ENCODE measurements around the gene NOTUM. TPM values are rescaled to one million over a fixed set of nuclear protein-coding genes. Genes with fewer than 3 reads are reported as not detected.

The NOTUM gene
- polyA plus RNA-seq, 3 donors = not detected

DNA sequence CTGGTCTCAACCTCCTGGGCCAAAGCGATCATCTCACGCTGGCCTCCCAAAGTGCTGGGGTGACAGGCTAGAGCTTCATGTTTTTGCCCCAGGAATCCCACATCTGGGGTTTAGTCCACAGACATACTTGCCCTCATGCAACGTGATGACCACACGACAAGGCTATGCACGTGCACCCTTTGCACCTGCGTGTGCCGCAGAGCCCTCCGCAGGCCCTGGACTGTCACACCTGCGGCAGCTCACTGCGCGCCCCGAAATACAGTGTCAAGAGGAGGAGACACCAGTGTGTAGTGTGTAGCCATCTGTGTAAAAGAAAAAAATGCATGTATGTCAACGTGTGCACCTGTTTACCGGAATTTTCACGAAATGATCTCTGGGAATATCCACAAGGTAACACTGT is 10.5 kb downstream of the NOTUM start:
- H3K4me3 ChIP-seq (replicated peaks in 1 of 3; ENCODE audit: low read depth in 2 of 3, low read length in 3 of 3) = no peak overlapping the region
- no peak overlapping the region for H3K4me3 Mint-ChIP-seq
- no peak overlapping the region for H3K4me2 ChIP-seq (replicated peaks; ENCODE audit: extremely low read depth, low read length, poor library complexity, severe bottlenecking)
- H2AFZ ChIP-seq (ENCODE audit: insufficient read depth, low read depth, low read length, poor library complexity, severe bottlenecking) = no peak overlapping the region
- H3K27ac Mint-ChIP-seq = no peak overlapping the region
- peaks cover 8 to 19% (median 12%) of the 10 kb centered on the region in 3 donors for H3K27me3 Mint-ChIP-seq (ENCODE audit: low read depth in 3 of 3)
- no peaks in the 10 kb centered on the region for H4K20me1 ChIP-seq (ENCODE audit: insufficient read depth, low read length)
- no peak overlapping the region for H3K9ac ChIP-seq (ENCODE audit: insufficient read depth, low read length, poor library complexity, severe bottlenecking)
- intact Hi-C loops (cut with micrococcal nuclease) = no loop called here
- peaks cover 0 to 5% (median 2%) of the 10 kb centered on the region in 7 donors for H3K9me3 Mint-ChIP-seq
- no peaks in the 10 kb centered on the region for H3K4me1 Mint-ChIP-seq
- peaks cover 0 to 4% of the 10 kb centered on the region in 2 donors for H3K4me1 ChIP-seq (ENCODE audit: control insufficient read depth in 1 of 2, insufficient read depth in 2 of 2, low read length in 2 of 2)
- H3K27ac ChIP-seq (ENCODE audit: low read depth in 1 of 2, low read length in 2 of 2) = no peak overlapping the region
- no peaks in the 10 kb centered on the region for H3K36me3 ChIP-seq (replicated peaks in 1 of 2; ENCODE audit: control insufficient read depth in 1 of 2, insufficient read depth in 2 of 2, low read length in 2 of 2)
- H3K27me3 ChIP-seq (ENCODE audit: control insufficient read depth in 2 of 2, insufficient read depth in 2 of 2, low read length in 2 of 2) = no peaks in the 10 kb centered on the region
- DNase-seq = no peak
- H3K36me3 Mint-ChIP-seq = no peaks in the 10 kb centered on the region
- TF ChIP-seq, protein P1, sequence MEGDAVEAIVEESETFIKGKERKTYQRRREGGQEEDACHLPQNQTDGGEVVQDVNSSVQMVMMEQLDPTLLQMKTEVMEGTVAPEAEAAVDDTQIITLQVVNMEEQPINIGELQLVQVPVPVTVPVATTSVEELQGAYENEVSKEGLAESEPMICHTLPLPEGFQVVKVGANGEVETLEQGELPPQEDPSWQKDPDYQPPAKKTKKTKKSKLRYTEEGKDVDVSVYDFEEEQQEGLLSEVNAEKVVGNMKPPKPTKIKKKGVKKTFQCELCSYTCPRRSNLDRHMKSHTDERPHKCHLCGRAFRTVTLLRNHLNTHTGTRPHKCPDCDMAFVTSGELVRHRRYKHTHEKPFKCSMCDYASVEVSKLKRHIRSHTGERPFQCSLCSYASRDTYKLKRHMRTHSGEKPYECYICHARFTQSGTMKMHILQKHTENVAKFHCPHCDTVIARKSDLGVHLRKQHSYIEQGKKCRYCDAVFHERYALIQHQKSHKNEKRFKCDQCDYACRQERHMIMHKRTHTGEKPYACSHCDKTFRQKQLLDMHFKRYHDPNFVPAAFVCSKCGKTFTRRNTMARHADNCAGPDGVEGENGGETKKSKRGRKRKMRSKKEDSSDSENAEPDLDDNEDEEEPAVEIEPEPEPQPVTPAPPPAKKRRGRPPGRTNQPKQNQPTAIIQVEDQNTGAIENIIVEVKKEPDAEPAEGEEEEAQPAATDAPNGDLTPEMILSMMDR (IDR thresholded peaks at IDR 0.05) = no peak
- H3K9me3 ChIP-seq (replicated peaks in 1 of 2; ENCODE audit: control insufficient read depth in 1 of 2, insufficient read depth in 1 of 2, low read length in 2 of 2) = no peaks in the 10 kb centered on the region
- no peaks in the 10 kb centered on the region for H3K79me2 ChIP-seq (ENCODE audit: insufficient read depth, low read length)
- WGBS (ENCODE audit: insufficient coverage) = 93% methylated on average over 15 of the region's 15 CpGs

DNA sequence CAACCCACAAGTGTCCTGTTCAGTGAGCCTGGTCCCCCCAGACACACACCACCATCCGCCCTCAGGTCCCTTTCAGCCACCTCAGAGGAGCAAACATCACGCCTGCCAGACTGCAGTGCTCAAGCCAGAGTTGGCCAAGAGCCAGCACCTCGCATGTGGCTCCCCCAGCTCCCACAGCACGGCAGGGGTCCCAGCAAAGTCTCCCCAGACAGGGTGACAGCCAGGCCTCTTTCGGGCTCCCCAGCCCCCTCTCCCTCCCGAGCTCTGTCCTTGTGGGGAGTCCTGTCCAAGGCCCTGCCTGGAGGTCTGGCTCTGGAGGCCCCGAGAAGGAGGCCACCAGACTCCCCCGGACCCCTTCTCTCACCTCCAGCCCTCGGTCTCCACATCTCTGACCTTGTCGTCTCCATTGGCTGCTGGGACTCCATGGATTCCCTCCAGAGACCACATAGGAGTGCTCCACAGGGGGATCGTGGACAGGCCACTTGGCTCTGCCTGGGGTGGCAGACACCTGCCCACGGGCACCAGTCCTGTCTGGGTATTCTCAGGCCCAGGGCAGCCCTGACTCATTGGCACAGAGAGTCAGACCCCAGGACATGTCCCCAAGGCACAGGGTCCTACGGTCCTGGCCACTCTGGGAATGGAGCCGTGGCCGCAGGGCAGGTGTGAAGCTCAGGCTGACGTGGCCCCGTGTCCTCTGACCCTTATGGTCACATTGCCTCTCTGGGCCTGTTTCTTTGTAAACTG is 12.2 kb downstream of the NOTUM start:
- H3K27ac Mint-ChIP-seq = no peak overlapping the region
- H3K27me3 ChIP-seq (ENCODE audit: control insufficient read depth in 2 of 2, insufficient read depth in 2 of 2, low read length in 2 of 2) = no peaks in the 10 kb centered on the region
- H3K4me1 ChIP-seq (ENCODE audit: control insufficient read depth in 1 of 2, insufficient read depth in 2 of 2, low read length in 2 of 2) = peaks cover 0 to 4% of the 10 kb centered on the region in 2 donors
- no peak overlapping the region for H3K27ac ChIP-seq (ENCODE audit: low read depth in 1 of 2, low read length in 2 of 2)
- intact Hi-C loops (cut with micrococcal nuclease) = no loop called here
- no peaks in the 10 kb centered on the region for H3K4me1 Mint-ChIP-seq
- TF ChIP-seq, protein P1 (IDR thresholded peaks at IDR 0.05) = no peak
- H4K20me1 ChIP-seq (ENCODE audit: insufficient read depth, low read length) = no peaks in the 10 kb centered on the region
- H3K36me3 Mint-ChIP-seq = no peaks in the 10 kb centered on the region
- no peak overlapping the region for H2AFZ ChIP-seq (ENCODE audit: insufficient read depth, low read depth, low read length, poor library complexity, severe bottlenecking)
- no peak for DNase-seq
- no peak overlapping the region for H3K4me3 ChIP-seq (replicated peaks in 1 of 3; ENCODE audit: low read depth in 2 of 3, low read length in 3 of 3)
- H3K9me3 ChIP-seq (replicated peaks in 1 of 2; ENCODE audit: control insufficient read depth in 1 of 2, insufficient read depth in 1 of 2, low read length in 2 of 2) = no peaks in the 10 kb centered on the region
- no peak overlapping the region for H3K4me3 Mint-ChIP-seq
- H3K27me3 Mint-ChIP-seq (ENCODE audit: low read depth in 3 of 3) = peaks cover 10 to 18% (median 18%) of the 10 kb centered on the region in 3 donors
- H3K9me3 Mint-ChIP-seq = peaks cover 0 to 5% (median 0%) of the 10 kb centered on the region in 7 donors
- H3K9ac ChIP-seq (ENCODE audit: insufficient read depth, low read length, poor library complexity, severe bottlenecking) = no peak overlapping the region
- H3K36me3 ChIP-seq (replicated peaks in 1 of 2; ENCODE audit: control insufficient read depth in 1 of 2, insufficient read depth in 2 of 2, low read length in 2 of 2) = no peaks in the 10 kb centered on the region
- no peaks in the 10 kb centered on the region for H3K79me2 ChIP-seq (ENCODE audit: insufficient read depth, low read length)
- H3K4me2 ChIP-seq (replicated peaks; ENCODE audit: extremely low read depth, low read length, poor library complexity, severe bottlenecking) = no peak overlapping the region
- WGBS (ENCODE audit: insufficient coverage) = 87% methylated on average over 15 of the region's 17 CpGs

Data from CD14-positive monocyte (primary cell).